ENCODE results near the gene SLC23A2. TPM values are rescaled to one million over a fixed set of nuclear protein-coding genes. Genes with fewer than 3 reads are reported as not detected.

SLC23A2 gene
- total RNA-seq: 10 to 100 TPM; 12.3 to 13.7 TPM
- 12.2 TPM for polyA plus RNA-seq (2013, experiment 1 of 2)
- polyA plus RNA-seq (2013, experiment 2 of 2): 10.7 TPM
- long read RNA-seq, experiment 1, partial matches to known transcripts: 0 of 6 reads
- long read RNA-seq, experiment 1, other reads (novel, unspliced or antisense): 6 of 6 reads
- long read RNA-seq, experiment 2, full-length matches to known transcripts: 2 of 13 reads
- long read RNA-seq, experiment 2, partial matches to known transcripts: 1 of 13 reads
- long read RNA-seq, experiment 2, other reads (novel, unspliced or antisense): 10 of 13 reads
- long read RNA-seq, experiment 3, full-length matches to known transcripts: 6 of 23 reads
- long read RNA-seq, experiment 3, partial matches to known transcripts: 2 of 23 reads
- long read RNA-seq, experiment 3, other reads (novel, unspliced or antisense): 15 of 23 reads
- long read RNA-seq, experiment 4, partial matches to known transcripts: 0 of 1 reads
- long read RNA-seq, experiment 4, other reads (novel, unspliced or antisense): 1 of 1 reads

- H3K9me3 ChIP-seq (ENCODE audit: control insufficient read depth, low read length): no peaks in the 10 kb centered on the region
- H3K4me1 ChIP-seq (ENCODE audit: control insufficient read depth, insufficient read depth, low read length): no peaks in the 10 kb centered on the region
- Mint-ChIP-seq H3K27ac (peak within 1 kb of the TSS; percentile 58), H3K9me3 (no peaks in the 10 kb centered on the region), H3K27me3 (ENCODE audit: insufficient read depth) (peaks cover 30% of the 10 kb centered on the region), H3K4me1 (peaks cover 16% of the 10 kb centered on the region), H3K36me3 (ENCODE audit: low read depth) (no peaks in the 10 kb centered on the region), H3K4me3 (peak within 1 kb of the TSS; percentile 79)
- 0 to 4% methylated on average over 10 to 87 of the region's 88 CpGs for WGBS, 2 experiments (ENCODE audit: insufficient coverage in 1 of 2, insufficient read length in 1 of 2)
- H3K9ac ChIP-seq (ENCODE audit: extremely low read depth, low read length, poor library complexity, severe bottlenecking): peak within 1 kb of the TSS; percentile 6
- H3K36me3 ChIP-seq (ENCODE audit: control insufficient read depth, insufficient read depth, low read length): no peaks in the 10 kb centered on the region
- H3K4me3 ChIP-seq (ENCODE audit: low read length): peak within 1 kb of the TSS; percentile 82
- peak; percentile 79 for DNase-seq
- peaks cover 5% of the 10 kb centered on the region for H3K27me3 ChIP-seq (ENCODE audit: control insufficient read depth, insufficient read depth, low read length, poor library complexity, severe bottlenecking)
- TF ChIP-seq CTCF (conservative IDR thresholded peaks at IDR 0.05): no peak
- H3K27ac ChIP-seq (ENCODE audit: low read depth, low read length): no peak within 1 kb of the TSS
These were observed at the start of gene SLC23A2 for GRCh38 chr20:5001174-5002076. TSS of gene SLC23A2 (minus strand) at chr20:5001510. CDS start at chr20:4932562, 68,948 bp downstream.

- H3K4me3 Mint-ChIP-seq: no peak overlapping the region
- H3K27ac ChIP-seq (ENCODE audit: low read depth, low read length): no peak overlapping the region
- H3K27me3 Mint-ChIP-seq (ENCODE audit: insufficient read depth): no peaks in the 10 kb centered on the region
- H3K4me3 ChIP-seq (ENCODE audit: low read length): no peak overlapping the region
- H3K4me1 Mint-ChIP-seq: peaks cover 3% of the 10 kb centered on the region
- no peaks in the 10 kb centered on the region for H3K36me3 Mint-ChIP-seq (ENCODE audit: low read depth)
- H3K4me1 ChIP-seq (ENCODE audit: control insufficient read depth, insufficient read depth, low read length): no peaks in the 10 kb centered on the region
- no peaks in the 10 kb centered on the region for H3K9me3 ChIP-seq (ENCODE audit: control insufficient read depth, low read length)
- 92 to 95% methylated on average over 2 to 7 of the region's 8 CpGs for WGBS, 2 experiments (ENCODE audit: insufficient coverage in 1 of 2, insufficient read length in 1 of 2)
- H3K27ac Mint-ChIP-seq: no peak overlapping the region
- no peak for DNase-seq
- no peak overlapping the region for H3K9ac ChIP-seq (ENCODE audit: extremely low read depth, low read length, poor library complexity, severe bottlenecking)
- TF ChIP-seq CTCF (conservative IDR thresholded peaks at IDR 0.05): no peak
- no peaks in the 10 kb centered on the region for H3K36me3 ChIP-seq (ENCODE audit: control insufficient read depth, insufficient read depth, low read length)
- H3K27me3 ChIP-seq (ENCODE audit: control insufficient read depth, insufficient read depth, low read length, poor library complexity, severe bottlenecking): no peaks in the 10 kb centered on the region
- H3K9me3 Mint-ChIP-seq: no peaks in the 10 kb centered on the region
These were observed 45.5 kb upstream of the SLC23A2 start for GRCh38 chr20:5046656-5047339.

GRCh38 chr20:5045906-5046305, 44.6 kb upstream of the SLC23A2 start:
- Histone ChIP-seq H3K36me3 (ENCODE audit: control insufficient read depth, insufficient read depth, low read length) (no peaks in the 10 kb centered on the region), H3K4me3 (ENCODE audit: low read length) (no peak overlapping the region), H3K4me1 (ENCODE audit: control insufficient read depth, insufficient read depth, low read length) (no peaks in the 10 kb centered on the region), H3K27me3 (ENCODE audit: control insufficient read depth, insufficient read depth, low read length, poor library complexity, severe bottlenecking) (no peaks in the 10 kb centered on the region), H3K9ac (ENCODE audit: extremely low read depth, low read length, poor library complexity, severe bottlenecking) (no peak overlapping the region), H3K27ac (ENCODE audit: low read depth, low read length) (no peak overlapping the region), H3K9me3 (ENCODE audit: control insufficient read depth, low read length) (no peaks in the 10 kb centered on the region)
- WGBS, 2 experiments (ENCODE audit: insufficient coverage in 1 of 2, insufficient read length in 1 of 2): 94 to 100% methylated on average over 1 to 3 of the region's 3 CpGs
- H3K27ac Mint-ChIP-seq: no peak overlapping the region
- no peak for DNase-seq
- no peak for TF ChIP-seq CTCF (conservative IDR thresholded peaks at IDR 0.05)
- no peaks in the 10 kb centered on the region for H3K9me3 Mint-ChIP-seq
- peaks cover 3% of the 10 kb centered on the region for H3K4me1 Mint-ChIP-seq
- no peaks in the 10 kb centered on the region for H3K36me3 Mint-ChIP-seq (ENCODE audit: low read depth)
- no peaks in the 10 kb centered on the region for H3K27me3 Mint-ChIP-seq (ENCODE audit: insufficient read depth)
- no peak overlapping the region for H3K4me3 Mint-ChIP-seq

Data from endodermal cell (in vitro differentiated cells).